Breast epithelium (tissue), 3 donors: Measurements from ENCODE around the gene MDH1B.

ENCODE experiments used
- CTCF ChIP-seq, 3 donors: fragments of 450-650 bp; IDR thresholded peaks; one replicate each; pipeline ENCODE4 v1.5.1; 2016 to 2017; ENCODE audit warnings: antibody characterized with exemption in 3 of 3, mild to moderate bottlenecking in 3 of 3, moderate library complexity in 3 of 3
- POLR2A ChIP-seq: fragments of 450-650 bp; IDR thresholded peaks from one replicate; pipeline ENCODE4 v1.6.1; 2016; ENCODE audit warnings: antibody characterized with exemption, mild to moderate bottlenecking, moderate library complexity
- POLR2AphosphoS5 ChIP-seq, 3 donors: sonication (generic); formaldehyde crosslinking; IDR thresholded peaks; one replicate each; pipeline ENCODE4 v1.6.1; 2017; ENCODE audit warnings: antibody characterized with exemption in 3 of 3

DNA sequence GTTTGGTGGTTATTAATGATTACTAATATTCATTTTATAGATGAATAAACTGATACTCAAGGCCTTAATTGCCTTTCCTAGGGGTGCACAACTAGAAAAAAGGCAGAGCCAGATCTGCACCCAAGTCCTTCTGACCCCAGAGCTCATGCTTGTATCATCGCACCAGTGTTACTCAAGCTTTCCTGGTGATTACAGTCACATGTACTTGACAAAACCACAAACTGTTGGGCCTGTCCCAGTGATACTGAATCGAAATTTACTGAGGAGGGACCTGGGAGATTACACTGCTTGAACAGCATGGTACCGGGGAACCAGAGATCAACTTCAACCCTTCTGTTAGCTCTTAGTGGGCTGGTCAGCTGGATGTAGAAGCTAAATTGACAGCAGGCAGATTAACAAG lies 34.0 kb upstream of the MDH1B start:
- TF ChIP-seq POLR2A (no peak), CTCF (IDR thresholded peaks at IDR 0.05) (no peak), POLR2AphosphoS5 (IDR thresholded peaks at IDR 0.05) (no peak)
